GM13977 (cell line): ENCODE data around the gene ARHGEF19.
"Not testable (repeated sequence)": the region's sequence is repeated elsewhere in the genome, so short reads cannot be mapped to it uniquely, and the experiment has no call there.

Experiments
- DNase-seq: peaks from one replicate; pipeline ENCODE4 v3.0.0; 2012; ENCODE audit warnings: low spot score
- CTCF ChIP-seq: IDR thresholded peaks from 2 replicates; pipeline ENCODE4 v1.5.1; 2012; ENCODE audit warnings: mild to moderate bottlenecking, control low read depth; ENCODE audit not compliant: insufficient read depth; ENCODE audit errors: extremely low read depth, missing control alignments
- in situ Hi-C: fragments of 300-500 bp; cut with MboI; formaldehyde crosslinking; loops from one replicate; pipeline ENCODE4 v1.12.0; 2022; ENCODE audit warnings: low sequenced_read_pairs, low pct_unique_long_range_greater_than_20kb, mixed read lengths, inconsistent platforms; ENCODE audit not compliant: unreplicated experiment

ARHGEF19 gene

GRCh38 chr1:16170283-16170673 is 42.2 kb downstream of the ARHGEF19 start:
- TF ChIP-seq CTCF: no peak
- DNase-seq: no peak
- in situ Hi-C loops: no loop called here

GRCh38 chr1:16168622-16169360 is 43.7 kb downstream of the ARHGEF19 start:
- TF ChIP-seq CTCF: no peak
- in situ Hi-C loops: no loop called here
- no peak for DNase-seq

- DNase-seq, in situ Hi-C loops: not testable (repeated sequence)
Observed at GRCh38 chr1:16168144-16168495, 44.3 kb downstream of the ARHGEF19 start.

GRCh38 chr1:16167331-16168143 is 44.9 kb downstream of the ARHGEF19 start:
- in situ Hi-C loops: no loop called here
- DNase-seq: peak; percentile 91
- TF ChIP-seq CTCF: no peak

GRCh38 chr1:16166117-16166516 is 46.3 kb downstream of the ARHGEF19 start:
- in situ Hi-C loops: no loop called here
- TF ChIP-seq CTCF: no peak

GRCh38 chr1:16165548-16165947 is 46.9 kb downstream of the ARHGEF19 start:
- TF ChIP-seq CTCF: no peak
- no peak for DNase-seq
- in situ Hi-C loops: no loop called here

More at GRCh38 chr1:16166117-16166516, 46.3 kb downstream of the ARHGEF19 start:
- DNase-seq: no peak

- no peak for TF ChIP-seq CTCF
- no peak for DNase-seq
- in situ Hi-C loops: no loop called here
Observed at GRCh38 chr1:16165073-16165364, 47.4 kb downstream of the ARHGEF19 start.
